ENCODE data around the gene TNFRSF9. TPM values are rescaled to one million over a fixed set of nuclear protein-coding genes. Genes with fewer than 3 reads are reported as not detected.

The TNFRSF9 gene
- total RNA-seq, 1 experiment from 2014 or later, result 0.23 TPM

DNA sequence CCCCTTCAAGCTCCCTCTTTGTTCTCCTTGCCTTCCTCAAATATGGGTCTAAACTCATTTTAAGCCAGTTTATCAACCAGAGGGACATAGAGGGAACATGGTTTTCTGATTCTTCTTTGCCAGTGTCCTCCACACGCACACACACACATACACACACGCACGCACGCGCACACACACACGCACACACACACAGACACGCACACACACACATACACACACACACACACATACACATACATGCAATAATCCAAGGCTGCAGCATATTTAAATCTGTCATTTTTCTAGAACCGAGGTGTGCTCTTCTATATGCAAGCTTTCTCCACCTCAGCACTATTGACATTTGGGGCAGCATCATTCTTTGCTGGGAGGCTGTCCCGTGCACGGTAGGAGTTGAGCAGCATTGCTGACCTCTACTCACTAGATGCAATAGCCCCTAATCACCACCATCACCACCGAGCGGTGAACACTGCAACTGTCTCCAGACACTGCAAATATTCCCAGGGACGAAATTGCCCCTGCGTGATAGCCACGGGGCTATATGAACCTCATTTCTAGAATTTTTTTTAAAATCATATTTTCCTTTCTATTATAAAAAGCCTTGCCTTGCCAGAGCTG lies 8.0 kb downstream of the TNFRSF9 start:
- H3K9me3 ChIP-seq (ENCODE audit: control insufficient read depth, insufficient read depth, low read depth, low read length), result no peaks in the 10 kb centered on the region
- DNase-seq (ENCODE audit: low read depth, low spot score) (no peak), ATAC-seq (no peak)
- BruUV-seq (replicated peaks), result no TSS peak
- H3K27ac ChIP-seq (ENCODE audit: low read length), result no peak overlapping the region
- CTCF ChIA-PET, result no interaction called here
- in situ Hi-C loops (cut with HindIII; ENCODE audit: low pct_unique_long_range_greater_than_20kb, low sequenced_read_pairs) (no loop called here), intact Hi-C loops (cut with micrococcal nuclease; ENCODE audit: unreplicated experiment) (no loop called here)
- H3K4me3 ChIP-seq (ENCODE audit: low read depth in 2 of 2, low read length in 2 of 2), result no peak overlapping the region
- TF ChIP-seq POLR2AphosphoS5 (IDR thresholded peaks at IDR 0.05; ENCODE audit: low read depth, low read length) (no peak), SIN3A (IDR thresholded peaks at IDR 0.05; ENCODE audit: borderline replicate concordance, insufficient read depth, low read depth, low read length) (no peak), TCF7L2 (IDR thresholded peaks at IDR 0.05; ENCODE audit: low read depth, low read length) (no peak), REST (IDR thresholded peaks at IDR 0.05; ENCODE audit: insufficient read depth in 1 of 2, low read depth in 2 of 2, low read length in 1 of 2) (no peak)
- TF ChIP-seq, protein P1, sequence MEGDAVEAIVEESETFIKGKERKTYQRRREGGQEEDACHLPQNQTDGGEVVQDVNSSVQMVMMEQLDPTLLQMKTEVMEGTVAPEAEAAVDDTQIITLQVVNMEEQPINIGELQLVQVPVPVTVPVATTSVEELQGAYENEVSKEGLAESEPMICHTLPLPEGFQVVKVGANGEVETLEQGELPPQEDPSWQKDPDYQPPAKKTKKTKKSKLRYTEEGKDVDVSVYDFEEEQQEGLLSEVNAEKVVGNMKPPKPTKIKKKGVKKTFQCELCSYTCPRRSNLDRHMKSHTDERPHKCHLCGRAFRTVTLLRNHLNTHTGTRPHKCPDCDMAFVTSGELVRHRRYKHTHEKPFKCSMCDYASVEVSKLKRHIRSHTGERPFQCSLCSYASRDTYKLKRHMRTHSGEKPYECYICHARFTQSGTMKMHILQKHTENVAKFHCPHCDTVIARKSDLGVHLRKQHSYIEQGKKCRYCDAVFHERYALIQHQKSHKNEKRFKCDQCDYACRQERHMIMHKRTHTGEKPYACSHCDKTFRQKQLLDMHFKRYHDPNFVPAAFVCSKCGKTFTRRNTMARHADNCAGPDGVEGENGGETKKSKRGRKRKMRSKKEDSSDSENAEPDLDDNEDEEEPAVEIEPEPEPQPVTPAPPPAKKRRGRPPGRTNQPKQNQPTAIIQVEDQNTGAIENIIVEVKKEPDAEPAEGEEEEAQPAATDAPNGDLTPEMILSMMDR (IDR thresholded peaks at IDR 0.05), result no peak
- H3K4me1 ChIP-seq (ENCODE audit: control insufficient read depth, insufficient read depth, low read length), result no peaks in the 10 kb centered on the region
- no peaks in the 10 kb centered on the region for H3K36me3 ChIP-seq (ENCODE audit: control insufficient read depth, insufficient read depth, low read length)
- POLR2A ChIA-PET, result no interaction called here
- H3K27me3 ChIP-seq (ENCODE audit: control insufficient read depth, insufficient read depth, low read length), result no peaks in the 10 kb centered on the region; the same call in 1 of the 2 replicates

- no peaks in the 10 kb centered on the region for H3K27me3 ChIP-seq (ENCODE audit: control insufficient read depth, insufficient read depth, low read length)
- no TSS peak for BruUV-seq (replicated peaks)
- H3K4me3 ChIP-seq (ENCODE audit: low read depth in 2 of 2, low read length in 2 of 2), result no peak overlapping the region
- ChIA-PET POLR2A (no interaction called here), CTCF (no interaction called here)
- intact Hi-C loops (cut with micrococcal nuclease; ENCODE audit: unreplicated experiment) (no loop called here), in situ Hi-C loops (cut with HindIII; ENCODE audit: low pct_unique_long_range_greater_than_20kb, low sequenced_read_pairs) (no loop called here)
- H3K9me3 ChIP-seq (ENCODE audit: control insufficient read depth, insufficient read depth, low read depth, low read length), result no peaks in the 10 kb centered on the region
- H3K27ac ChIP-seq (ENCODE audit: low read length), result no peak overlapping the region
- TF ChIP-seq TCF7L2 (IDR thresholded peaks at IDR 0.05; ENCODE audit: low read depth, low read length) (no peak), SIN3A (IDR thresholded peaks at IDR 0.05; ENCODE audit: borderline replicate concordance, insufficient read depth, low read depth, low read length) (no peak)
- TF ChIP-seq, protein P1 (IDR thresholded peaks at IDR 0.05), result no peak
- no peaks in the 10 kb centered on the region for H3K4me1 ChIP-seq (ENCODE audit: control insufficient read depth, insufficient read depth, low read length)
- no peaks in the 10 kb centered on the region for H3K36me3 ChIP-seq (ENCODE audit: control insufficient read depth, insufficient read depth, low read length)
- DNase-seq (ENCODE audit: low read depth, low spot score) (no peak), ATAC-seq (no peak)
Observed at GRCh38 chr1:7931446-7931812, 9.2 kb downstream of the TNFRSF9 start.

Data from Panc1 (cell line).